B cell (primary cell): ENCODE results near the gene LRRTM3.

Experiments
- CTCF ChIP-seq: fragments of 200-600 bp; IDR thresholded peaks from one replicate; pipeline ENCODE4 v1.8.0; 2022; ENCODE audit warnings: antibody characterized with exemption, mild to moderate bottlenecking
- EZH2 ChIP-seq: IDR thresholded peaks from 2 replicates; pipeline ENCODE4 v1.6.1; 2012; ENCODE audit warnings: borderline replicate concordance, low read depth, mild to moderate bottlenecking, moderate library complexity, low read length; ENCODE audit not compliant: insufficient read depth, poor library complexity, severe bottlenecking

- TF ChIP-seq CTCF (no peak), EZH2 (no peak)
Observed at GRCh38 chr10:66958466-66958865, 32.6 kb downstream of the LRRTM3 start.
